ENCODE data around the gene PCID2. TPM values are rescaled to one million over a fixed set of nuclear protein-coding genes. Genes with fewer than 3 reads are reported as not detected.

Gene PCID2
- total and polyA plus RNA-seq, 2 experiments from 2014 or later = 79.6 to 107 TPM

- H3K79me2 ChIP-seq (replicated peaks; ENCODE audit: insufficient read depth) = no peaks in the 10 kb centered on the region
- H3K9me2 ChIP-seq (ENCODE audit: insufficient read depth) = no peaks in the 10 kb centered on the region
- ATAC-seq (no peak), DNase-seq (ENCODE audit: low spot score) (no peak)
- H3F3A ChIP-seq (replicated peaks; ENCODE audit: low read depth) = no peaks in the 10 kb centered on the region
- Mint-ChIP-seq H3K27ac (no peak overlapping the region), H3K4me1 (peaks cover 35% of the 10 kb centered on the region), H3K27me3 (ENCODE audit: insufficient read depth, low read depth, poor library complexity) (peaks cover 10% of the 10 kb centered on the region), H3K4me3 (no peak overlapping the region; the same call in 2 of the 3 replicates), H3K9me3 (no peaks in the 10 kb centered on the region), H3K36me3 (ENCODE audit: low read depth) (no peaks in the 10 kb centered on the region)
- H3K4me3 ChIP-seq = no peak overlapping the region
- TF ChIP-seq EZH2 (IDR thresholded peaks at IDR 0.05; ENCODE audit: low read depth, unreplicated experiment) (no peak), CTCF (conservative IDR thresholded peaks at IDR 0.05; ENCODE audit: low read depth in 2 of 2) (no peak), ETS1 (IDR thresholded peaks at IDR 0.05) (no peak), CREB1 (CRISPR knock-in tag; IDR thresholded peaks at IDR 0.05; ENCODE audit: low read depth) (no peak), NANOG (IDR thresholded peaks at IDR 0.05; ENCODE audit: borderline replicate concordance) (no peak), ZNF331 (CRISPR knock-in tag; IDR thresholded peaks at IDR 0.05; ENCODE audit: low read depth) (no peak), EZH2phosphoT487 (IDR thresholded peaks at IDR 0.05; ENCODE audit: unreplicated experiment) (no peak), ZNF462 (CRISPR knock-in tag; IDR thresholded peaks at IDR 0.05) (no peak), STAT1 (IDR thresholded peaks at IDR 0.05; ENCODE audit: unreplicated experiment) (no peak)
- TF ChIP-seq, protein P1, sequence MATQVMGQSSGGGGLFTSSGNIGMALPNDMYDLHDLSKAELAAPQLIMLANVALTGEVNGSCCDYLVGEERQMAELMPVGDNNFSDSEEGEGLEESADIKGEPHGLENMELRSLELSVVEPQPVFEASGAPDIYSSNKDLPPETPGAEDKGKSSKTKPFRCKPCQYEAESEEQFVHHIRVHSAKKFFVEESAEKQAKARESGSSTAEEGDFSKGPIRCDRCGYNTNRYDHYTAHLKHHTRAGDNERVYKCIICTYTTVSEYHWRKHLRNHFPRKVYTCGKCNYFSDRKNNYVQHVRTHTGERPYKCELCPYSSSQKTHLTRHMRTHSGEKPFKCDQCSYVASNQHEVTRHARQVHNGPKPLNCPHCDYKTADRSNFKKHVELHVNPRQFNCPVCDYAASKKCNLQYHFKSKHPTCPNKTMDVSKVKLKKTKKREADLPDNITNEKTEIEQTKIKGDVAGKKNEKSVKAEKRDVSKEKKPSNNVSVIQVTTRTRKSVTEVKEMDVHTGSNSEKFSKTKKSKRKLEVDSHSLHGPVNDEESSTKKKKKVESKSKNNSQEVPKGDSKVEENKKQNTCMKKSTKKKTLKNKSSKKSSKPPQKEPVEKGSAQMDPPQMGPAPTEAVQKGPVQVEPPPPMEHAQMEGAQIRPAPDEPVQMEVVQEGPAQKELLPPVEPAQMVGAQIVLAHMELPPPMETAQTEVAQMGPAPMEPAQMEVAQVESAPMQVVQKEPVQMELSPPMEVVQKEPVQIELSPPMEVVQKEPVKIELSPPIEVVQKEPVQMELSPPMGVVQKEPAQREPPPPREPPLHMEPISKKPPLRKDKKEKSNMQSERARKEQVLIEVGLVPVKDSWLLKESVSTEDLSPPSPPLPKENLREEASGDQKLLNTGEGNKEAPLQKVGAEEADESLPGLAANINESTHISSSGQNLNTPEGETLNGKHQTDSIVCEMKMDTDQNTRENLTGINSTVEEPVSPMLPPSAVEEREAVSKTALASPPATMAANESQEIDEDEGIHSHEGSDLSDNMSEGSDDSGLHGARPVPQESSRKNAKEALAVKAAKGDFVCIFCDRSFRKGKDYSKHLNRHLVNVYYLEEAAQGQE (IDR thresholded peaks at IDR 0.05; ENCODE audit: unreplicated experiment) = no peak
- H3K4me1 ChIP-seq (ENCODE audit: insufficient read depth) = peaks cover 12% of the 10 kb centered on the region; the same call in 1 of the 2 replicates
- no peaks in the 10 kb centered on the region for H3K27me3 ChIP-seq (ENCODE audit: insufficient read depth)
- peak overlapping the region; percentile 72; the same call in 1 of the 2 replicates for H2AFZ ChIP-seq
- no peaks in the 10 kb centered on the region for H3K36me3 ChIP-seq (ENCODE audit: insufficient read depth)
- H4K20me1 ChIP-seq (replicated peaks; ENCODE audit: insufficient read depth) = no peaks in the 10 kb centered on the region
- no peak overlapping the region for H3K4me2 ChIP-seq
- H3K27ac ChIP-seq (ENCODE audit: low read depth) = no peak overlapping the region
These were observed 47.5 kb downstream of the PCID2 start for GRCh38 chr13:113160983-113161382.
